AG10803 (cell line): ENCODE results near the gene IL11RA.

Experiments used
- DNase-seq: peaks from one replicate; pipeline ENCODE4 v3.0.0; 2010; ENCODE audit warnings: low read depth
- H3K4me3 ChIP-seq: 2 replicates; pipeline ENCODE4 v1.5.1; 2011; ENCODE audit warnings: mild to moderate bottlenecking, low read length, control low read depth
- CTCF ChIP-seq: conservative IDR thresholded peaks from 2 replicates; pipeline ENCODE4 v1.5.1; 2011; ENCODE audit warnings: mild to moderate bottlenecking, low read length, control low read depth, inconsistent platforms

The IL11RA gene

GRCh38 chr9:34630402-34631154 is 21.4 kb upstream of the IL11RA start:
- no peak for DNase-seq
- no peak overlapping the region for H3K4me3 ChIP-seq
- TF ChIP-seq CTCF = no peak

GRCh38 chr9:34633166-34633565 is 18.8 kb upstream of the IL11RA start:
- TF ChIP-seq CTCF = no peak
- no peak overlapping the region for H3K4me3 ChIP-seq
- DNase-seq = no peak

GRCh38 chr9:34633851-34634550 is 18.0 kb upstream of the IL11RA start:
- DNase-seq = peak; percentile 62
- peak; percentile 87 for TF ChIP-seq CTCF
- H3K4me3 ChIP-seq = no peak overlapping the region

DNA sequence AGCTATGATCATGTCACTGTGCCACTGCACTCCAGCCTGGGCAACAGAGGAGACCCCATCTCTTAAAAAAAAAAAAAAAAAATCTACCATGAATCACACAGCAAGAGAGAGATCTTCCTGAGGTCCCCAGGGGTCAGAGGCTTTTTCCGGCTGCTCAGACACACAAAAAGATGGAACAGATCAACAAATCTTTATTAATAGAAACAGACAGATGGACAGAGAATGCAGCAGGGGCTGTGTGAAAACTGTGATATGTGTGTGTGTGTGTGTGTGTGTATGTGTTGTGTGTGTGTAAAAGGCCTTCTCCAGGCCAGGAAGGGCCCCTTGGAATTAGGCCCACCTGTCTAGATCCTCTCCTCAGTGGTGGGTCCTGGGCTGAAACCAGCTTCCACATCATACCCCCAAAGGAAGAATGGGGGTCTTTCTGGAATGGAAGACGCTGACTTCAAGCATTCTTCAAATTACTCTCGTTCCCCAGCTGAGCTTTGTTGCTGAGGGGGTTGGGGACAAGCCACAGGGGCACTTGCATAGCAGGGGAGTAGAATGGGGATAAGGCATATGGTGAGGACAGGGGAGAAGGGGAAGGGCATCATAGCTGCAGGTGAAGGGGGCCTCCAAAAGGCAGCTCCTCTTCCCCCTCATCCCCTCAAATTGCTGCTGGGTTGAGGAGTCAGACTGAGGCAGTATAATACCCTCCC is 17.3 kb upstream of the IL11RA start:
- DNase-seq = no peak
- H3K4me3 ChIP-seq = no peak overlapping the region

DNA sequence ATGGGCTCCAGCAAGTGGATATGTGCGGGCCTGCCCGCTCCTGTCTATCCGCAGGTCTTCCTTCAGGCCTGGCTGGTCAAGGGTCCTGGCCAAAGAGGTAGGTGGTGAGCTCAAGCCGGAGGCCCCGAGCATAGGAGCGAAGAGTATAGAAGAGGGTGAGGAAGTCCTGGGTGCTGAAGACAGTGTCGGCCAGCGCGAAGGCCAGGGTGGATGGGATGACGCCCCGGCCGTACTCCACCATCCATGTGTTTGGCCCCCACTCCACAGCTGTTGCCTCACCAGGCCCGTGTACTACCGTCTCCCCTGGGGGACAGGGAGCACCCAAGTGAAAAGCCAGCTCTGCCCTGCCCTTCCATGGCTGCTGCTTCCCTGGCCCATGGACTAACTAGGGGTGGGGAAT is 16.4 kb upstream of the IL11RA start:
- no peak for TF ChIP-seq CTCF
- H3K4me3 ChIP-seq = no peak overlapping the region
- DNase-seq = no peak

More for the DNA sequence above, 17.3 kb upstream of the IL11RA start:
- no peak for TF ChIP-seq CTCF

DNA sequence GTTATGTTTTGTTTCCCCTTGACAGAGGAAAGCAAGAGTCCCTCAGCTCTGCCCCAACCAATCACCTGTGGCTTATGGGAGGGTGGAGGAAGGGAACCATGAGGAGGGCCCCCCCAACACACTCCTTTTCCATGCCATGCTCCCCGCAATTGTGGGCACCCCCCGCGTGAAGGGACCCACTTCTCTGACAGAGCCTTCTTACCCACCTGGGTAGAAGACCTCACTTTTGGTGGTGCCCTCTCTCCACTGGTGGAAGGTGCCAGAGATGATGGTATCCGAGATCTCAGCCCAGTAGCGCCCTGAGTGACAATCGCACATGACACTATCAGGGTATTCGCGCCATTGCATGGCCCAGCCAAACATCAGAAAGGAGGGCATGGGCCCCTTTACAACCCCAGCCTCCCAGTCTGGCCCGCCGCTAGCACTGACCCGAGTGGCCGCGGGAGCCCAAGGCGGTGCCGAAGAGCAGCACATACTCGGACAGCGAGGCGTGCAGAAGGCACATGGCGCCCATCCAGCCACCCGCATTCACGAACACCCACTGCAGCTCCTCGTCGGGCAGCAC is 15.1 kb upstream of the IL11RA start:
- peak; percentile 35 for DNase-seq
- peak overlapping the region; percentile 76 for H3K4me3 ChIP-seq
- TF ChIP-seq CTCF = no peak
